Kidney (tissue), 14 donors: Measurements from ENCODE around the gene CLTB. TPM values are rescaled to one million over a fixed set of nuclear protein-coding genes. Genes with fewer than 3 reads are reported as not detected.

ENCODE experiments used
- DNase-seq, 5 donors: peaks; one replicate each; pipeline ENCODE4 v3.0.0-alpha.2; 2013 to 2020
- FAIRE-seq: peaks from 2 replicates; lab custom pipeline; 2012; peaks lifted over from hg19 to GRCh38; lab: Jason Lieb, UNC
- H3K27ac ChIP-seq, 2 donors: one replicate each; pipeline ENCODE4 v1.7.0; 2013; ENCODE audit warnings: low read depth in 2 of 2, low read length in 2 of 2, inconsistent platforms in 1 of 2
- H3K27me3 ChIP-seq: one replicate; pipeline ENCODE4 v1.7.1; 2013; ENCODE audit warnings: low read length, inconsistent platforms; ENCODE audit not compliant: control insufficient read depth, insufficient read depth
- H3K36me3 ChIP-seq, 3 donors: one replicate each; pipeline versions ENCODE4 v1.7.0 to v1.7.1; 2013; ENCODE audit warnings: low read length in 3 of 3, control low read depth in 1 of 3, inconsistent platforms in 1 of 3; ENCODE audit not compliant: insufficient read depth in 3 of 3, control insufficient read depth in 2 of 3
- H3K4me1 ChIP-seq, 3 donors: one replicate each; pipeline versions ENCODE4 v1.7.0 to v1.7.1; 2013; ENCODE audit warnings: low read length in 3 of 3, inconsistent platforms in 1 of 3, low read depth in 1 of 3; ENCODE audit not compliant: control insufficient read depth in 2 of 3, insufficient read depth in 2 of 3
- H3K4me3 ChIP-seq, 3 donors: one replicate each; pipeline versions ENCODE4 v1.7.0 to v1.8.1; 2013; ENCODE audit warnings: low read length in 3 of 3, control low read depth in 1 of 3, inconsistent platforms in 1 of 3
- H3K9ac ChIP-seq, 3 donors: one replicate each; pipeline versions ENCODE4 v1.7.0 to v1.7.1; 2013; ENCODE audit warnings: low read length in 3 of 3, control low read depth in 1 of 3, inconsistent platforms in 1 of 3
- H3K9me3 ChIP-seq, 3 donors: one replicate each; pipeline versions ENCODE4 v1.7.0 to v1.7.1; 2013; ENCODE audit warnings: low read length in 3 of 3, control low read depth in 1 of 3, inconsistent platforms in 1 of 3; ENCODE audit not compliant: control insufficient read depth in 2 of 3, insufficient read depth in 1 of 3
- intact Hi-C: fragments of 100-400 bp; cut with DNase I; formaldehyde crosslinking; loops from one replicate; pipeline ENCODE4 v1.11.1; 2022
- polyA plus RNA-seq: library from polyadenylated mRNA; stranded (reverse); fragments of 350-450 nt; fragmentation: Illumina TruSeq; extraction: RNeasy Lipid Tissue Mini Kit (QIAGEN cat#74804); gene quantifications from one replicate; pipeline ENCODE4 v1.2.3, GENCODE V29; 2014; ENCODE audit warnings: low read depth, low replicate concordance; ENCODE audit not compliant: insufficient read depth
- total RNA-seq: library from RNA; stranded (reverse); fragmentation: NEBNext Ultra II Directional; extraction: Animal tissue kit (Norgen Biotek cat#: 25700); gene quantifications from one replicate; pipeline ENCODE4 v1.2.1, GENCODE V29; 2021
- TF ChIP-seq, protein P1 (sequence below): IDR thresholded peaks from 3 replicates; pipeline ENCODE4 v1.5.1; 2012; ENCODE audit warnings: mild to moderate bottlenecking, moderate library complexity, borderline replicate concordance; ENCODE audit not compliant: insufficient read depth; ENCODE audit errors: extremely low read depth
- donor health status: control.
- donor health status: control.
- donor health status: control.
- donor health status: control.
- donor health status: control.
- donor health status: DM: yes; HTN: yes; CAD: no.
- donor health status: Normal renal cell carcinoma (clear cell type).

CLTB gene
- total and polyA plus RNA-seq, 2 donors from 2014 or later, result 76.3 to 151 TPM

DNA sequence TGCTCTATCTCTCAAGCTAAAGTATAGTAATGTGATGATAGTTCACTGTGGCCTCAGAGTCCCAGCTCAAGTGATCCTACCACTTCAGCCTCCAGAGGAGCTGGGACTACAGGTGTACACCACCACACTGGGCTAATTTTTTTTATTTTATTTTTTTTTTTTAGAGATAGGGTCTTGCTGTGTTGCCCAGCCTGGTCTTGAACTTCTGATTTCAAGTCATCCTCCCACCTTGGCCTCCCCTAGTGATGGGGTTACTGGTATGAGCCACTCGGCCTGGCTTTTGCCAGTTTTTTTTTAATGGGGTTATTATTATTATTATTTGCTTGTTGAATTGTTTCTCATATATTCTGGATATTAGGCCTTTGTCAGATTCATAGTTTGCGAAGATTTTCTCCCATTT, 45.0 kb upstream of the CLTB start:
- FAIRE-seq (no peak), DNase-seq (no peak)
- no peak overlapping the region for H3K9ac ChIP-seq
- H3K27me3 ChIP-seq, result no peaks in the 10 kb centered on the region
- H3K4me1 ChIP-seq, result peaks cover 0 to 4% (median 0%) of the 10 kb centered on the region in 3 donors
- no peaks in the 10 kb centered on the region for H3K9me3 ChIP-seq
- intact Hi-C loops, result no loop called here
- H3K36me3 ChIP-seq, result no peaks in the 10 kb centered on the region
- TF ChIP-seq, protein P1, sequence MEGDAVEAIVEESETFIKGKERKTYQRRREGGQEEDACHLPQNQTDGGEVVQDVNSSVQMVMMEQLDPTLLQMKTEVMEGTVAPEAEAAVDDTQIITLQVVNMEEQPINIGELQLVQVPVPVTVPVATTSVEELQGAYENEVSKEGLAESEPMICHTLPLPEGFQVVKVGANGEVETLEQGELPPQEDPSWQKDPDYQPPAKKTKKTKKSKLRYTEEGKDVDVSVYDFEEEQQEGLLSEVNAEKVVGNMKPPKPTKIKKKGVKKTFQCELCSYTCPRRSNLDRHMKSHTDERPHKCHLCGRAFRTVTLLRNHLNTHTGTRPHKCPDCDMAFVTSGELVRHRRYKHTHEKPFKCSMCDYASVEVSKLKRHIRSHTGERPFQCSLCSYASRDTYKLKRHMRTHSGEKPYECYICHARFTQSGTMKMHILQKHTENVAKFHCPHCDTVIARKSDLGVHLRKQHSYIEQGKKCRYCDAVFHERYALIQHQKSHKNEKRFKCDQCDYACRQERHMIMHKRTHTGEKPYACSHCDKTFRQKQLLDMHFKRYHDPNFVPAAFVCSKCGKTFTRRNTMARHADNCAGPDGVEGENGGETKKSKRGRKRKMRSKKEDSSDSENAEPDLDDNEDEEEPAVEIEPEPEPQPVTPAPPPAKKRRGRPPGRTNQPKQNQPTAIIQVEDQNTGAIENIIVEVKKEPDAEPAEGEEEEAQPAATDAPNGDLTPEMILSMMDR, result no peak
- H3K27ac ChIP-seq, result no peak overlapping the region
- H3K4me3 ChIP-seq, result no peak overlapping the region

DNA sequence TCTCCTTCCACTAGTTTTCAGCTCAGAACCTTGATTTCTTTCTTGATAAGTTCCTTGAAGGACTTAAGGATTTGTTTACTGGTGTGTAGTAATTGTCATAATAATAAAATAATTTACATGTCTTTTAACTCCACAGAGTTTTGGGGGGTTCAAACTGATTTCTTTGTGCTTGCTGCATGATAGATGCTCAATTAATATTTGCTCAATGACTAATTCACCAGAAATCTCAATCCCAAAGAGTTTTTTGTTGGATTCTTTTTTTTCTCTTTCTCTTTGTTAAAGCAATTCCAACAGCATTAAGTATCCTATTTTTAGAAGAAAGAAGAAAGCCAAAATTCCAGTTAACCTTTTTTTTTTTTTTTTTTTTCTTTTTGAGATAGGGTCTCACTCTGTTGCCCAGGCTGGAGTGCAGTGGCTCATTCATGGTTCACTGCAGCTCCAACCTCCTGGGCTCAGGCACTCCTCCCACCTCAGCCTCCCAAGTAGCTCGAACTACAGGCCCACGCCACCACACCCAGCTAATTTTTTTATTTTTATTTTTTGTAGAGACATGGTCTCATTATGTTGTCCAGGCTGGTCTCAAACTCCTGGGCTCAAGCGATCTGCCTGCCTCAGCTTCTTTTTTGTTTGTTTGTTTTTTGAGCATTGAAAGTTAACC, 42.7 kb upstream of the CLTB start:
- DNase-seq (no peak), FAIRE-seq (no peak)
- no peaks in the 10 kb centered on the region for H3K4me1 ChIP-seq
- no peak overlapping the region for H3K4me3 ChIP-seq
- TF ChIP-seq, protein P1, result no peak
- intact Hi-C loops, result no loop called here
- H3K9ac ChIP-seq, result no peak overlapping the region
- no peak overlapping the region for H3K27ac ChIP-seq
- no peaks in the 10 kb centered on the region for H3K9me3 ChIP-seq
- no peaks in the 10 kb centered on the region for H3K27me3 ChIP-seq
- peaks cover 0 to 6% (median 0%) of the 10 kb centered on the region in 3 donors for H3K36me3 ChIP-seq

DNA sequence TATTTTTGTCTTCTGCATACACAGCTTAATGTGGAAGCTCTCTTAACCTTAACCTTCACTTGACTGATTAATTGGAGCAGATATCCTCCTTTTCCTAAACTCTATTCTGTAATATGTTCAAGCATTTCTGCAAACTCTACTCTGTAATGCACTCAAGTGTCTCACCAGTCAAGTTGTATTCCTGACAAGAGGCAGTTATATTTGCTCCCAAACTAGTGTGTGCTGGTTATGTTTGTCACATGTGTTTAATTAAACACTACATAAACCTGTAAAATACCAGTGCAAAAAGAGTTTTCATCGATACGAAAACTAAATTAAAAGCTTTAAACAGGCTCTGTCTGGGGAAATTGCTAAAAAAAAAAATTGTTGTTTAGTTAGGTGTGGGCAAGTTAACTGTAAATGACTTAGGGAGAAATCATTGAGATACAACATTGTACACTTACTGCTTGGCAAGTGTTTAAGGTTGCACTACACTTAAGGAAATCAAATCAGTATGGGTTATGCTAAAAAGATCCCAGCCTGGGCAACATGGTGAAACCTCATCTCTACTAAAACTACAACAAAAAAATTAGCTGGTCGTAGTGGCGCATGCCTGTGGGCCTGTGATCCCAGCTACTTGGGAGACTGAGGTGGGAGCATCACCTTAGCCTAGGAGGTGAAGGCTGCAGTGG, 38.5 kb upstream of the CLTB start:
- H3K36me3 ChIP-seq, result peaks cover 0 to 6% (median 0%) of the 10 kb centered on the region in 3 donors
- H3K4me3 ChIP-seq, result no peak overlapping the region
- no peak overlapping the region for H3K9ac ChIP-seq
- TF ChIP-seq, protein P1, result no peak
- DNase-seq, result no peak
- no peak overlapping the region for H3K27ac ChIP-seq
- FAIRE-seq, result no peak
- H3K4me1 ChIP-seq, result peaks cover 0 to 4% (median 0%) of the 10 kb centered on the region in 3 donors
- intact Hi-C loops, result no loop called here
- no peaks in the 10 kb centered on the region for H3K27me3 ChIP-seq
- H3K9me3 ChIP-seq, result no peaks in the 10 kb centered on the region
